HEK293 (cell line): ENCODE data around the gene SP6.

Source experiments
- CTCF ChIA-PET: fragments of 350-600 bp; formaldehyde crosslinking; extraction: SDS; loops from one replicate; lab custom pipeline; 2021; ENCODE audit warnings: antibody characterized with exemption; lab: Yijun Ruan, JAX
- POLR2A ChIA-PET: fragments of 300-600 bp; formaldehyde crosslinking; extraction: SDS; loops from one replicate; lab custom pipeline; 2020; ENCODE audit warnings: antibody characterized with exemption, inconsistent platforms; lab: Yijun Ruan, JAX
- H3K27ac ChIP-seq: fragments of 200-500 bp; sonication (Bioruptor generic); 2 replicates; pipeline ENCODE4 v1.5.1; 2014; ENCODE audit warnings: low read depth, low read length, control low read depth, inconsistent platforms; ENCODE audit errors: extremely low read depth
- H3K36me3 ChIP-seq, 2 experiments: fragments of 200-500 bp in 1 of 2; sonication (Bioruptor generic) in 1 of 2; 1 replicate in 1 of 2; 2 replicates in 1 of 2; pipeline ENCODE4 v1.5.1; 2014 to 2017; ENCODE audit warnings: inconsistent platforms in 2 of 2, low read length in 2 of 2; ENCODE audit not compliant: control insufficient read depth in 2 of 2, insufficient read depth in 1 of 2
- H3K4me1 ChIP-seq: fragments of 200-500 bp; sonication (Bioruptor generic); 2 replicates; pipeline ENCODE4 v1.5.1; 2014; ENCODE audit warnings: mild to moderate bottlenecking, low read length, inconsistent platforms; ENCODE audit not compliant: control insufficient read depth, insufficient read depth
- H3K4me3 ChIP-seq: 2 replicates; pipeline ENCODE4 v1.5.1; 2011; ENCODE audit warnings: low read depth, mild to moderate bottlenecking, control low read depth, low read length, moderate library complexity
- H3K9me3 ChIP-seq: fragments of 200-500 bp; sonication (Bioruptor generic); 2 replicates; pipeline ENCODE4 v1.5.1; 2014; ENCODE audit warnings: low read depth, low read length, inconsistent platforms; ENCODE audit not compliant: control insufficient read depth, insufficient read depth
- GLIS1 ChIP-seq: fragments of 450-650 bp; formaldehyde crosslinking; IDR thresholded peaks from 2 replicates; pipeline ENCODE4 v1.5.1; 2016; ENCODE audit warnings: missing biosample characterization, missing genetic modification characterization
- GLIS2 ChIP-seq: fragments of 450-650 bp; formaldehyde crosslinking; IDR thresholded peaks from 2 replicates; pipeline ENCODE4 v1.5.1; 2016; ENCODE audit warnings: missing biosample characterization, missing genetic modification characterization
- HOXA7 ChIP-seq: sonication (generic); formaldehyde crosslinking; IDR thresholded peaks from 2 replicates; pipeline ENCODE4 v1.8.1; 2022; ENCODE audit warnings: missing genetic modification reagents, borderline replicate concordance
- SCRT2 ChIP-seq: fragments of 450-650 bp; formaldehyde crosslinking; IDR thresholded peaks from 2 replicates; pipeline ENCODE4 v1.5.1; 2016; ENCODE audit warnings: missing biosample characterization, missing genetic modification characterization
- TRIM28 ChIP-seq: IDR thresholded peaks from 2 replicates; pipeline ENCODE4 v1.6.1; 2011; ENCODE audit warnings: low read length, control low read depth, borderline replicate concordance
- ZBTB20 ChIP-seq: fragments of 450-650 bp; formaldehyde crosslinking; IDR thresholded peaks from 2 replicates; pipeline ENCODE4 v1.5.1; 2016; ENCODE audit warnings: missing biosample characterization, missing genetic modification characterization
- ZFP3 ChIP-seq: fragments of 450-650 bp; formaldehyde crosslinking; IDR thresholded peaks from 2 replicates; pipeline ENCODE4 v1.5.1; 2016; ENCODE audit warnings: low read depth, missing biosample characterization, missing genetic modification characterization
- ZNF37A ChIP-seq: fragments of 450-650 bp; IDR thresholded peaks from 2 replicates; pipeline ENCODE4 v1.5.1; 2018; ENCODE audit warnings: missing biosample characterization, missing genetic modification characterization
- ZNF404 ChIP-seq: fragments of 450-650 bp; formaldehyde crosslinking; IDR thresholded peaks from 2 replicates; pipeline ENCODE4 v1.5.1; 2017; ENCODE audit warnings: missing biosample characterization, missing genetic modification characterization
- ZNF544 ChIP-seq: fragments of 450-650 bp; formaldehyde crosslinking; IDR thresholded peaks from 2 replicates; pipeline ENCODE4 v1.5.0; 2017; ENCODE audit warnings: missing biosample characterization, missing genetic modification characterization
- ZNF571 ChIP-seq: fragments of 450-650 bp; formaldehyde crosslinking; IDR thresholded peaks from 2 replicates; pipeline ENCODE4 v1.5.0; 2017; ENCODE audit warnings: missing biosample characterization, missing genetic modification characterization
- ZNF658 ChIP-seq: fragments of 450-650 bp; formaldehyde crosslinking; IDR thresholded peaks from 2 replicates; pipeline ENCODE4; 2016; ENCODE audit warnings: missing biosample characterization, missing genetic modification characterization
- TF ChIP-seq, protein P1 (sequence below): fragments of 450-650 bp; formaldehyde crosslinking; IDR thresholded peaks from 2 replicates; pipeline ENCODE4 v1.5.1; 2016; ENCODE audit warnings: missing biosample characterization, missing genetic modification characterization, borderline replicate concordance
- TF ChIP-seq, protein P2 (sequence below): fragments of 450-650 bp; formaldehyde crosslinking; IDR thresholded peaks from 2 replicates; pipeline ENCODE4 v1.5.1; 2017; ENCODE audit warnings: missing biosample characterization, missing genetic modification characterization
- TF ChIP-seq, protein P3 (sequence below): fragments of 450-650 bp; formaldehyde crosslinking; IDR thresholded peaks from 2 replicates; pipeline ENCODE4 v1.5.1; 2017; ENCODE audit warnings: missing biosample characterization, missing genetic modification characterization
- TF ChIP-seq, protein P4 (sequence below): fragments of 450-650 bp; formaldehyde crosslinking; IDR thresholded peaks from 2 replicates; pipeline ENCODE4 v1.5.1; 2016; ENCODE audit warnings: missing biosample characterization, missing genetic modification characterization, low read depth
- TF ChIP-seq, protein P5 (sequence below): fragments of 450-650 bp; formaldehyde crosslinking; IDR thresholded peaks from 2 replicates; pipeline ENCODE4 v1.5.1; 2016; ENCODE audit warnings: missing biosample characterization, missing genetic modification characterization

Gene SP6

GRCh38 chr17:47844227-47844626, 6.7 kb downstream of the SP6 start (continued):
- TF ChIP-seq, protein P1, sequence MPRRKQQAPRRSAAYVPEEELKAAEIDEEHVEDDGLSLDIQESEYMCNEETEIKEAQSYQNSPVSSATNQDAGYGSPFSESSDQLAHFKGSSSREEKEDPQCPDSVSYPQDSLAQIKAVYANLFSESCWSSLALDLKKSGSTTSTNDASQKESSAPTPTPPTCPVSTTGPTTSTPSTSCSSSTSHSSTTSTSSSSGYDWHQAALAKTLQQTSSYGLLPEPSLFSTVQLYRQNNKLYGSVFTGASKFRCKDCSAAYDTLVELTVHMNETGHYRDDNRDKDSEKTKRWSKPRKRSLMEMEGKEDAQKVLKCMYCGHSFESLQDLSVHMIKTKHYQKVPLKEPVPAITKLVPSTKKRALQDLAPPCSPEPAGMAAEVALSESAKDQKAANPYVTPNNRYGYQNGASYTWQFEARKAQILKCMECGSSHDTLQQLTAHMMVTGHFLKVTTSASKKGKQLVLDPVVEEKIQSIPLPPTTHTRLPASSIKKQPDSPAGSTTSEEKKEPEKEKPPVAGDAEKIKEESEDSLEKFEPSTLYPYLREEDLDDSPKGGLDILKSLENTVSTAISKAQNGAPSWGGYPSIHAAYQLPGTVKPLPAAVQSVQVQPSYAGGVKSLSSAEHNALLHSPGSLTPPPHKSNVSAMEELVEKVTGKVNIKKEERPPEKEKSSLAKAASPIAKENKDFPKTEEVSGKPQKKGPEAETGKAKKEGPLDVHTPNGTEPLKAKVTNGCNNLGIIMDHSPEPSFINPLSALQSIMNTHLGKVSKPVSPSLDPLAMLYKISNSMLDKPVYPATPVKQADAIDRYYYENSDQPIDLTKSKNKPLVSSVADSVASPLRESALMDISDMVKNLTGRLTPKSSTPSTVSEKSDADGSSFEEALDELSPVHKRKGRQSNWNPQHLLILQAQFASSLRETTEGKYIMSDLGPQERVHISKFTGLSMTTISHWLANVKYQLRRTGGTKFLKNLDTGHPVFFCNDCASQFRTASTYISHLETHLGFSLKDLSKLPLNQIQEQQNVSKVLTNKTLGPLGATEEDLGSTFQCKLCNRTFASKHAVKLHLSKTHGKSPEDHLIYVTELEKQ, result 0 out of 2 replicates have a peak, but pooled peaks have one; percentile 38

- no peak overlapping the region for H3K4me3 ChIP-seq
- no peak for TF ChIP-seq ZFP3
- TF ChIP-seq HOXA7, result no peak
- no peak for TF ChIP-seq TRIM28
- TF ChIP-seq ZNF544 (tag by site-specific recombination), result no peak
- TF ChIP-seq, protein P2, sequence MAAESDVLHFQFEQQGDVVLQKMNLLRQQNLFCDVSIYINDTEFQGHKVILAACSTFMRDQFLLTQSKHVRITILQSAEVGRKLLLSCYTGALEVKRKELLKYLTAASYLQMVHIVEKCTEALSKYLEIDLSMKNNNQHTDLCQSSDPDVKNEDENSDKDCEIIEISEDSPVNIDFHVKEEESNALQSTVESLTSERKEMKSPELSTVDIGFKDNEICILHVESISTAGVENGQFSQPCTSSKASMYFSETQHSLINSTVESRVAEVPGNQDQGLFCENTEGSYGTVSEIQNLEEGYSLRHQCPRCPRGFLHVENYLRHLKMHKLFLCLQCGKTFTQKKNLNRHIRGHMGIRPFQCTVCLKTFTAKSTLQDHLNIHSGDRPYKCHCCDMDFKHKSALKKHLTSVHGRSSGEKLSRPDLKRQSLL, result no peak
- TF ChIP-seq, protein P3, sequence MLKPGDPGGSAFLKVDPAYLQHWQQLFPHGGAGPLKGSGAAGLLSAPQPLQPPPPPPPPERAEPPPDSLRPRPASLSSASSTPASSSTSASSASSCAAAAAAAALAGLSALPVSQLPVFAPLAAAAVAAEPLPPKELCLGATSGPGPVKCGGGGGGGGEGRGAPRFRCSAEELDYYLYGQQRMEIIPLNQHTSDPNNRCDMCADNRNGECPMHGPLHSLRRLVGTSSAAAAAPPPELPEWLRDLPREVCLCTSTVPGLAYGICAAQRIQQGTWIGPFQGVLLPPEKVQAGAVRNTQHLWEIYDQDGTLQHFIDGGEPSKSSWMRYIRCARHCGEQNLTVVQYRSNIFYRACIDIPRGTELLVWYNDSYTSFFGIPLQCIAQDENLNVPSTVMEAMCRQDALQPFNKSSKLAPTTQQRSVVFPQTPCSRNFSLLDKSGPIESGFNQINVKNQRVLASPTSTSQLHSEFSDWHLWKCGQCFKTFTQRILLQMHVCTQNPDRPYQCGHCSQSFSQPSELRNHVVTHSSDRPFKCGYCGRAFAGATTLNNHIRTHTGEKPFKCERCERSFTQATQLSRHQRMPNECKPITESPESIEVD (tag by site-specific recombination), result no peak
- no peak for TF ChIP-seq ZNF571 (tag by site-specific recombination)
- TF ChIP-seq, protein P4, sequence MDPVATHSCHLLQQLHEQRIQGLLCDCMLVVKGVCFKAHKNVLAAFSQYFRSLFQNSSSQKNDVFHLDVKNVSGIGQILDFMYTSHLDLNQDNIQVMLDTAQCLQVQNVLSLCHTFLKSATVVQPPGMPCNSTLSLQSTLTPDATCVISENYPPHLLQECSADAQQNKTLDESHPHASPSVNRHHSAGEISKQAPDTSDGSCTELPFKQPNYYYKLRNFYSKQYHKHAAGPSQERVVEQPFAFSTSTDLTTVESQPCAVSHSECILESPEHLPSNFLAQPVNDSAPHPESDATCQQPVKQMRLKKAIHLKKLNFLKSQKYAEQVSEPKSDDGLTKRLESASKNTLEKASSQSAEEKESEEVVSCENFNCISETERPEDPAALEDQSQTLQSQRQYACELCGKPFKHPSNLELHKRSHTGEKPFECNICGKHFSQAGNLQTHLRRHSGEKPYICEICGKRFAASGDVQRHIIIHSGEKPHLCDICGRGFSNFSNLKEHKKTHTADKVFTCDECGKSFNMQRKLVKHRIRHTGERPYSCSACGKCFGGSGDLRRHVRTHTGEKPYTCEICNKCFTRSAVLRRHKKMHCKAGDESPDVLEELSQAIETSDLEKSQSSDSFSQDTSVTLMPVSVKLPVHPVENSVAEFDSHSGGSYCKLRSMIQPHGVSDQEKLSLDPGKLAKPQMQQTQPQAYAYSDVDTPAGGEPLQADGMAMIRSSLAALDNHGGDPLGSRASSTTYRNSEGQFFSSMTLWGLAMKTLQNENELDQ (tag by site-specific recombination), result no peak
- TF ChIP-seq GLIS2 (tag by site-specific recombination), result peak; percentile 41; the same call in 1 of the 2 replicates
- TF ChIP-seq ZNF37A (tag by site-specific recombination), result no peak
- no peak for TF ChIP-seq ZNF404
- TF ChIP-seq SCRT2, result no peak
- TF ChIP-seq ZBTB20 (tag by site-specific recombination), result no peak
- TF ChIP-seq, protein P5, sequence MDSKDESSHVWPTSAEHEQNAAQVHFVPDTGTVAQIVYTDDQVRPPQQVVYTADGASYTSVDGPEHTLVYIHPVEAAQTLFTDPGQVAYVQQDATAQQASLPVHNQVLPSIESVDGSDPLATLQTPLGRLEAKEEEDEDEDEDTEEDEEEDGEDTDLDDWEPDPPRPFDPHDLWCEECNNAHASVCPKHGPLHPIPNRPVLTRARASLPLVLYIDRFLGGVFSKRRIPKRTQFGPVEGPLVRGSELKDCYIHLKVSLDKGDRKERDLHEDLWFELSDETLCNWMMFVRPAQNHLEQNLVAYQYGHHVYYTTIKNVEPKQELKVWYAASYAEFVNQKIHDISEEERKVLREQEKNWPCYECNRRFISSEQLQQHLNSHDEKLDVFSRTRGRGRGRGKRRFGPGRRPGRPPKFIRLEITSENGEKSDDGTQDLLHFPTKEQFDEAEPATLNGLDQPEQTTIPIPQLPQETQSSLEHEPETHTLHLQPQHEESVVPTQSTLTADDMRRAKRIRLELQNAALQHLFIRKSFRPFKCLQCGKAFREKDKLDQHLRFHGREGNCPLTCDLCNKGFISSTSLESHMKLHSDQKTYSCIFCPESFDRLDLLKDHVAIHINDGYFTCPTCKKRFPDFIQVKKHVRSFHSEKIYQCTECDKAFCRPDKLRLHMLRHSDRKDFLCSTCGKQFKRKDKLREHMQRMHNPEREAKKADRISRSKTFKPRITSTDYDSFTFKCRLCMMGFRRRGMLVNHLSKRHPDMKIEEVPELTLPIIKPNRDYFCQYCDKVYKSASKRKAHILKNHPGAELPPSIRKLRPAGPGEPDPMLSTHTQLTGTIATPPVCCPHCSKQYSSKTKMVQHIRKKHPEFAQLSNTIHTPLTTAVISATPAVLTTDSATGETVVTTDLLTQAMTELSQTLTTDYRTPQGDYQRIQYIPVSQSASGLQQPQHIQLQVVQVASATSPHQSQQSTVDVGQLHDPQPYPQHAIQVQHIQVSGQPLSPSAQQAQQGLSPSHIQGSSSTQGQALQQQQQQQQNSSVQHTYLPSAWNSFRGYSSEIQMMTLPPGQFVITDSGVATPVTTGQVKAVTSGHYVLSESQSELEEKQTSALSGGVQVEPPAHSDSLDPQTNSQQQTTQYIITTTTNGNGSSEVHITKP (tag by site-specific recombination), result 0 out of 2 replicates have a peak, but pooled peaks have one; percentile 2
- no peak for TF ChIP-seq ZNF658 (tag by site-specific recombination)
- TF ChIP-seq GLIS1 (tag by site-specific recombination), result peak; percentile 74
- TF ChIP-seq, all 188 proteins: peak for 3
- no peaks in the 10 kb centered on the region for H3K9me3 ChIP-seq
- no peak overlapping the region for H3K27ac ChIP-seq
- ChIA-PET POLR2A (interaction anchor here (0.8 to 2.6 kb wide), 4 partner anchors 41 to 103 kb away, joined by 4 to 10 read pairs (median 6); partner anchors contain the start of gene SP2), CTCF (interaction anchor here (0.5 to 19.4 kb wide), 23 partner anchors 9 to 269 kb away, joined by 3 to 837 read pairs (median 4); partner anchors contain the start of genes CDK5RAP3, LRRC46, MRPL10 and OSBPL7)
- peaks cover 0 to 16% of the 10 kb centered on the region in 2 experiments; a peak in 1 of 3 replicates for H3K36me3 ChIP-seq
- no peaks in the 10 kb centered on the region; the same call in 1 of the 2 replicates for H3K4me1 ChIP-seq
These were observed 7.6 kb downstream of the SP6 start for GRCh38 chr17:47843391-47843730.
